Muscle of leg (tissue), 11 donors: ENCODE data around the gene MYL5. TPM values are rescaled to one million over a fixed set of nuclear protein-coding genes. Genes with fewer than 3 reads are reported as not detected.

Experiments
- DNase-seq: peaks from one replicate; pipeline ENCODE4 v3.0.0; 2013
- H3K27ac ChIP-seq: one replicate; pipeline ENCODE4 v1.5.1; 2013; ENCODE audit warnings: mild to moderate bottlenecking, low read length, control low read depth
- H3K27me3 ChIP-seq: one replicate; pipeline ENCODE4 v1.6.1; 2013; ENCODE audit warnings: low read length; ENCODE audit not compliant: control insufficient read depth, insufficient read depth
- H3K36me3 ChIP-seq: one replicate; pipeline ENCODE4 v1.6.1; 2013; ENCODE audit warnings: low read length; ENCODE audit not compliant: control insufficient read depth, insufficient read depth
- H3K4me1 ChIP-seq: one replicate; pipeline ENCODE4 v1.6.1; 2013; ENCODE audit warnings: low read length; ENCODE audit not compliant: control insufficient read depth, insufficient read depth
- H3K4me3 ChIP-seq: one replicate; pipeline ENCODE4 v1.5.1; 2013; ENCODE audit warnings: low read length, control low read depth
- H3K9me3 ChIP-seq: replicated peaks from 2 replicates; pipeline ENCODE4 v1.6.1; 2013; ENCODE audit warnings: low read depth, low read length; ENCODE audit not compliant: control insufficient read depth
- WGBS: methylation state at CpG from one replicate; pipeline ENCODE4 v1.1.5; 2013; ENCODE audit warnings: missing lambda C conversion rate; ENCODE audit not compliant: insufficient coverage; 5-methylcytosine and 5-hydroxymethylcytosine counted together
- polyA plus RNA-seq, 8 donors: library from polyadenylated mRNA; unstranded; fragments of 120-200 nt; gene quantifications; one replicate each; pipeline versions ENCODE4 v1.2.1 to v1.2.3, GENCODE V29; 2013; ENCODE audit warnings: inconsistent platforms in 1 of 8, low replicate concordance in 1 of 8; ENCODE audit not compliant: insufficient read length in 8 of 8, insufficient read depth in 1 of 8
- total RNA-seq: library from RNA; stranded (reverse); fragments of 120-200 nt; gene quantifications from one replicate; pipeline ENCODE4 v1.2.4, GENCODE V29; 2013

Gene MYL5
- total and polyA plus RNA-seq, 9 donors, result 500 to 1,456 (median 733) TPM

GRCh38 chr4:707929-708630 is 33.7 kb downstream of the MYL5 start:
- Histone ChIP-seq H3K9me3 (no peaks in the 10 kb centered on the region), H3K4me1 (peaks cover 32% of the 10 kb centered on the region), H3K27ac (no peak overlapping the region), H3K36me3 (peaks cover 13% of the 10 kb centered on the region), H3K27me3 (no peaks in the 10 kb centered on the region), H3K4me3 (no peak overlapping the region)
- no peak for DNase-seq
- WGBS, result 87% methylated on average over 10 of the region's 11 CpGs

DNA sequence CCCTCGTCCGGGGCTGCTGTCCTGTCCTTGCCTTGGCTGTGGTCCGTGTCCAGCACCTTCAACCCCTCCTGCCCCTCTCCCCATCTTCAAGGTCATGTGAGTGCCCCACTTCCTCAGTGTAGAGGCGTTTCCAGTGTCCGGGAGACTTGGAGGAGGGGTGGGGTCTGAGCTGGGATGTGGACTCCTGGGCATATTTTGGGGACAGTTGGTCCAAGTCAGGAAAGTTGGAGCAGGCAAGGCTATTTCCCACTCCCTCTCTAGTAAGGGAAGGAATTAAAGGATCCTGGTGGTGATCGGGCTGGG is 34.2 kb downstream of the MYL5 start:
- Histone ChIP-seq H3K27ac (no peak overlapping the region), H3K27me3 (no peaks in the 10 kb centered on the region), H3K36me3 (peaks cover 17% of the 10 kb centered on the region), H3K4me3 (no peak overlapping the region), H3K4me1 (peaks cover 32% of the 10 kb centered on the region), H3K9me3 (no peaks in the 10 kb centered on the region)
- no CpG with 5 or more reads among the region's 6 CpGs for WGBS
- DNase-seq, result no peak

GRCh38 chr4:709348-709747 is 35.0 kb downstream of the MYL5 start:
- Histone ChIP-seq H3K27me3 (no peaks in the 10 kb centered on the region), H3K9me3 (no peaks in the 10 kb centered on the region), H3K4me3 (no peak overlapping the region), H3K27ac (no peak overlapping the region), H3K36me3 (peaks cover 22% of the 10 kb centered on the region), H3K4me1 (peaks cover 32% of the 10 kb centered on the region)
- WGBS, result 83% methylated on average over 5 of the region's 6 CpGs
- DNase-seq, result no peak

- Histone ChIP-seq H3K4me1 (peaks cover 29% of the 10 kb centered on the region), H3K9me3 (no peaks in the 10 kb centered on the region), H3K27ac (no peak overlapping the region), H3K36me3 (peaks cover 25% of the 10 kb centered on the region), H3K27me3 (no peaks in the 10 kb centered on the region), H3K4me3 (no peak overlapping the region)
- WGBS, result 77% methylated on average over 8 of the region's 9 CpGs
- no peak for DNase-seq
Observed at GRCh38 chr4:710116-710515, 35.8 kb downstream of the MYL5 start.

- Histone ChIP-seq H3K4me3 (no peak overlapping the region), H3K27me3 (no peaks in the 10 kb centered on the region), H3K36me3 (peaks cover 25% of the 10 kb centered on the region), H3K4me1 (peaks cover 26% of the 10 kb centered on the region), H3K27ac (no peak overlapping the region), H3K9me3 (no peaks in the 10 kb centered on the region)
- WGBS, result 73% methylated on average over 7 of the region's 13 CpGs
- DNase-seq, result no peak
Observed at GRCh38 chr4:710916-711315, 36.6 kb downstream of the MYL5 start.

- no CpG with 5 or more reads among the region's 3 CpGs for WGBS
- DNase-seq, result no peak
- H3K36me3 ChIP-seq, result peaks cover 25% of the 10 kb centered on the region
- no peak overlapping the region for H3K27ac ChIP-seq
- no peak overlapping the region for H3K4me3 ChIP-seq
- H3K27me3 ChIP-seq, result no peaks in the 10 kb centered on the region
- peaks cover 22% of the 10 kb centered on the region for H3K4me1 ChIP-seq
- no peaks in the 10 kb centered on the region for H3K9me3 ChIP-seq
Observed at GRCh38 chr4:712093-712492, 37.8 kb downstream of the MYL5 start.

DNA sequence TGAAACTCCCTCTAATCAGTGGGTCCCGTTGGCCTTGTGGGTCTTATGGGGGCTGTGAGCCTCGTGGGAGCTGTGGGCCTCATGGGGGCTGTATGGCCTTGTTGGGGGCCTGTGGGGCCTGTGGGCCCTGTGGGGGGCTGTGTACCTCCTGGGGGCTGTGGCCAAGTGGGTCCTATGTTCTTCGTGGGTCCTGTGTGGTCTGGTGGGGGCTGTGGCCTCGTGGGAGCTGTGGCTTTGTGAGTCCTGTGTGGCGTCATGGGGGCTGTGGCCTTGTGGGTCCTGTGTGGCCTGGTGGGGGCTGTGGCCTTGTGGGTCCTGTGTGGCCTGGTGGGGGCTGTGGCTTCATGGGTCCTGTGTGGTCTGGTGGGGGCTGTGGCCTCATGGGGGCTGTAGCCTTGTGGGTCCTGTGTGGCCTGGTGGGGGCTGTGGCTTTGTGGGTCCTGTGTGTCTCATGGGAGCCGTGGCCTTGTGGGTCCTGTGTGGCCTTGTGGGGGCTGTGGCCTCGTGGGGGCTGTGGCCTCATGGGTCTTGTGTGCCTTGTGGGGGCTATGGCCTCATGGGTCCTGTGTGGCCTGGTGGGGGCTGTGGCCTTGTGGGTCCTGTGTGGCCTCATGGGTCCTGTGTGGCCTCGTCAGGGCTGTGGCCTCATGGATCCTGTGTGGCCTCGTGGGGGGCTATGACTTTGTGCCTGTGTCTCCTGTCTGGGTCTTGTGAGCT is 38.7 kb downstream of the MYL5 start:
- no peak overlapping the region for H3K4me3 ChIP-seq
- H3K27ac ChIP-seq, result no peak overlapping the region
- no peaks in the 10 kb centered on the region for H3K9me3 ChIP-seq
- DNase-seq, result no peak
- H3K27me3 ChIP-seq, result no peaks in the 10 kb centered on the region
- peaks cover 25% of the 10 kb centered on the region for H3K36me3 ChIP-seq
- peaks cover 21% of the 10 kb centered on the region for H3K4me1 ChIP-seq
- 81% methylated on average over 5 of the region's 9 CpGs for WGBS

- Histone ChIP-seq H3K27me3 (no peaks in the 10 kb centered on the region), H3K4me1 (peaks cover 21% of the 10 kb centered on the region), H3K9me3 (no peaks in the 10 kb centered on the region), H3K36me3 (peaks cover 20% of the 10 kb centered on the region), H3K27ac (no peak overlapping the region), H3K4me3 (no peak overlapping the region)
- DNase-seq, result no peak
- 93% methylated on average over 18 of the region's 18 CpGs for WGBS
Observed at GRCh38 chr4:714087-714486, 39.7 kb downstream of the MYL5 start.

GRCh38 chr4:717601-718320 is 43.4 kb downstream of the MYL5 start:
- H3K4me1 ChIP-seq, result peaks cover 40% of the 10 kb centered on the region
- peaks cover 17% of the 10 kb centered on the region for H3K36me3 ChIP-seq
- WGBS, result 83% methylated on average over 25 of the region's 34 CpGs
- no peak overlapping the region for H3K27ac ChIP-seq
- no peaks in the 10 kb centered on the region for H3K27me3 ChIP-seq
- no peak for DNase-seq
- no peaks in the 10 kb centered on the region for H3K9me3 ChIP-seq
- no peak overlapping the region for H3K4me3 ChIP-seq

- H3K9me3 ChIP-seq, result no peaks in the 10 kb centered on the region
- peaks cover 19% of the 10 kb centered on the region for H3K36me3 ChIP-seq
- H3K4me1 ChIP-seq, result peaks cover 47% of the 10 kb centered on the region
- 71% methylated on average over 7 of the region's 8 CpGs for WGBS
- no peak overlapping the region for H3K27ac ChIP-seq
- H3K27me3 ChIP-seq, result no peaks in the 10 kb centered on the region
- no peak overlapping the region for H3K4me3 ChIP-seq
- no peak for DNase-seq
Observed at GRCh38 chr4:718460-718859, 44.1 kb downstream of the MYL5 start.
